Myocyte (in vitro differentiated cells): ENCODE results near the gene TNNT2. TPM values are rescaled to one million over a fixed set of nuclear protein-coding genes. Genes with fewer than 3 reads are reported as not detected.
A peak's percentile ranks its signal among the peaks of the same experiment; 100 is the strongest.

Experiments
- DNase-seq: peaks from one replicate; pipeline ENCODE4 v3.0.0-alpha.2; 2012; ENCODE audit warnings: low read depth
- total RNA-seq: library from RNA; depleted of rRNA; stranded (reverse); fragments of >200 nt; gene quantifications from 2 replicates; pipeline ENCODE4 v1.2.3, GENCODE V29; 2014

TNNT2 gene
- total RNA-seq, 1 donor from 2014 or later = 3,022 TPM

DNA sequence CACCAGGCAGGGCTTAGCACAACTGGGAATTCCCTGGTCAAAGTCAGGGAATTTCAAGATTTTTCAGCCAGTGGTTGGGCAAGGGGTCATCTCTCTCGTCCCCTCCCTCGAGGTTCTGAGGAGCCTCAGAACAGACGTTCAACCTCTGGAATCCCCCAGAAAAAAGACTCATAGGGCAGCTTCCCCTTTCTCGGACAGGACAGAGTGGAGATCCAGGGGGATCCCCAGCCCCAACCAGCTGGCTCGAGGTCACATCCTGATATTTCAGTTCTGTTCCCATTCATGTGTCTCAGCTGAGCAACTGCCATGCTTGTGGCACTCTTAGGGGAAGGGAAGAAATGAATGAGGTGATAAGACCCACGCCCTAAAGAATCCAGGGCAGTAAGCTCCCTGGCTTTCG is 26.6 kb upstream of the TNNT2 start:
- DNase-seq = peak; percentile 54

DNA sequence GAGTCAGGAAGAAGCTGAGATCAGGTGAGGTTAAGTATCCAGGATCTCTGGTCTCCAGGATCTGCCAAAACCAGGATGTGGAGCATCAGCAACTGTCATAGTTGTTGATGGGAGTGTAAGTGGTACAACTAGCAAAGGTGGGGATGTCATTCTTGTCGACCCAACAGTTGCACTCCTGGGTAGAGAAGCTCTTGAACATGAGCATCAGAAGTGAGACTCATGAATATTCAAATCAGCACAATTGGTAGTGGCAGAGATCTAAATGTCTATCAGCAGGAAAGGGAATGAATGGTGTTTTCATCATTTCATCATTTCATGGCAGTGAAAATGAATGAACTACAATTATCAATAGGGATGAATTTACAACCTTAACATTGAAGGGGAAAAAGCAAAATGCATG is 25.9 kb upstream of the TNNT2 start:
- DNase-seq = peak; percentile 38

DNA sequence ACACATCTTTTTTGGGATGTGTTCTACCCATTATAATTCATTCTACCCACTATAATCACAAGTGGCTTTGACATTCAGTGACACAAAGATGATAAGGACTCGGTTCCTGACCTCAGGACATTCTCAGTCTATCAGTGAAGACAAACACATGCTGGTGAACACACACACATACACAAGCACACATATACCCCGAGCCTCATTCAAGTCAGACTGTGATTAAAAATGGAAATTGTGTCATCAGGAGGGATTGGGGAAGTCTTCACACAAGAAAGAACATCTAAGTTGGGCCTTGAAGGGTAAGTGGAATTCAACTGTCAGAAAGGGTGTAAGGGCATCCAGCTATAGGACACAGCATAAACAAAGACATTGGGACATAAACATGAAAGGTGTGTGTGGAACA is 24.2 kb upstream of the TNNT2 start:
- peak; percentile 60 for DNase-seq

DNA sequence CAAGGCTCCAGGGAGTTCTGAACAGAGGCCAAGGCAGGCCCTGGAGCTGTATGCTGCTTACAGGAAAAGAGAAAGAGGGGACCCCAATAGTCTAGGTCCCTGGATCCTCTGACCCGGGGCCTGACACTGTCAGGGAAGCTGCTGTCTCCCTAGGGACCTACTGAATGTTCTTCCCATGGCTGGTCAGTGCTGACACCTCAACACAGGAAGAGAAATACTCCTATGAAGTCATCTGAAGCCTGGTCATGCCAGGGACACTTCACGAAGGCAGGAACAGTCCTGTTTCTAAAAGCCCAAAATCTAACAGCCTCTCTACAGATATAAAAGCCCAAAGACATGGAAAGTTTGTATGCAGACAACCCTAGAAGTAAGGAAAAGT is 23.4 kb upstream of the TNNT2 start:
- DNase-seq = peak; percentile 42

DNA sequence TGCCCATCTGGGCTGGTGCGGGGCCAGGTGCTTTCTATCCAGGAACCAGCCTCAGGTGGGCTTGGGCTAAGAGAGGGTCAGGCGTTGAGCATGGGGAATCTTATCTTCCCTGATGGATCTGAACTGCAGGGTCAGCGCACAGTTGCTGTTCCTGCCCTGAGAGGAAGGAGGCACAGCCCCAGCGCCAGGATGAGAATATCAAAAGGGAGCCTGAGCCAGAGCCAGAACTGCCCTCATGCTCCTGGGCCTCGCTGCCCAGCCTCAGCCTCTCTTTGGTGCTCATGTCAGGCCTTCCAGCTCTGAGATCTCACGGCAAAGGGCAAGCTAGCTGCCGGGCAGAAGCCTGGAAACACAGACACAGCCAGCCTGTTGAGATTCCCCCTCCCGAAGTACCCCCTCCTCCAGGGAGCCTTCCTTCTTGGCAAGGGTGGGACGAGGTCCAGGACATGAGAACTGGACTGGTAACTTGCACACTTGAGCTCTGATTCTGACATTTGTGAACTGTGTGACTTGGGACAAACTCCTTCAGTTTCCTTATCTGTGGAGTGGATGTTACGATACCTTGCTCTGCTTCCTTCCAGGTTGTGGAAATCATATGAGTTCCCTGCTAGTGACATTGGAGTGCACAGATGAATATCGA is 22.9 kb upstream of the TNNT2 start:
- peak; percentile 24 for DNase-seq

DNA sequence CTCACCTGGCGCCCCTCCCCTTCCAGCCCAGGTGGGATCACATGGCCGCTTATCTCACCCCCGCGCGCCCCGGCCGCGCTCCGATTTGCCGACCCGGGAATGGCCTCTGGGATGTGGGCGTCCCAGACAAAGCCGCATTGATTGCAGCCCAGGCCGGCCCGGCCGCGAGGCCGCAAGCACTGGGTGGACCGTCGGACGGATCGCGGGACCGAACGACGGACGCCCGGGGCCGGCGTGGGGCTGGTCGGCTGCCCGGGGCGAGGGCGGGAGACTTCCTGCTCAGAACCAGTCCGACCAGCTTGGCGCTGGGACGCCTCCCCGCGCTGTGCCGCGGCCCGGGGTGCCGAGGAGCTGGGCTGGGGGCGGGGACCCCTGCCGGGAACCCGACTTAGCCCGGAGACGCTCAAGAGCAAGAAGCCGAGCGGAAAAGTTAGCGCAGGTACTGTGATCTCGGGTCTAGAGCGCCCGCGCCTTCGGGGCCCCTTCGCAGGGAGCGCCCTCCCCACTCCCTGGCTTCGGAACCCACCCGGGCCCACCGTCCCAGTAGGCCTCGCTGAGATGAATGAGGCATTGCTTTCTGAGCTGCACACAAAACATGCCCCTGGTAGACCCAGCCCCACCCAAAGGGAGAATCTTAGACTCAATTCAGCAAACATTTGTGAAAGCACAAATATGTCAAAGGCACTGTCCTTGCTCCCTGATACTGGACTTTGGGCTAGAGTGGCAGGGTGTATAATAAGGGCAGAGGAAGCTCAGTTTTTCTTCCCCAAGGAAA is 22.1 kb upstream of the TNNT2 start:
- DNase-seq = no peak

DNA sequence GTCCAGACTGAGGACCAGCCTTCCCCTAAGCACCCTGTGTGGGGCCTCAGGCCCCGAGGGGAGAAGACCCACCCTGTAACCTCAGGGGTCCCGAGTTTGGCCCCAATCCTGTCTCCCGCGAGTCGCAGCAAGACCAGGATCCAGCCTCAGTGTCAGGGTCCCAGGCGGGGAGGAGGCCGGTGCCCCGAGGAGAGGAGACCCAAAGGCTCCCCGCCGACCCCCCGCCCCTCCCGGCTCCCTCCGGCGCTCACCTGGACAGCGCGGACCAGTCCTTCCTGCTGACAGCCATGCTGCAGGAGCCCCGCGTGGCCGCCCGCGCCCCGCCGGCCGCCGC is 21.5 kb upstream of the TNNT2 start, which contains the start of gene LAD1:
TSS of gene LAD1 (minus strand) at position 307 of the 334 bp plus-strand sequence. CDS start at position 289, 18 bp downstream.
- DNase-seq = no peak

DNA sequence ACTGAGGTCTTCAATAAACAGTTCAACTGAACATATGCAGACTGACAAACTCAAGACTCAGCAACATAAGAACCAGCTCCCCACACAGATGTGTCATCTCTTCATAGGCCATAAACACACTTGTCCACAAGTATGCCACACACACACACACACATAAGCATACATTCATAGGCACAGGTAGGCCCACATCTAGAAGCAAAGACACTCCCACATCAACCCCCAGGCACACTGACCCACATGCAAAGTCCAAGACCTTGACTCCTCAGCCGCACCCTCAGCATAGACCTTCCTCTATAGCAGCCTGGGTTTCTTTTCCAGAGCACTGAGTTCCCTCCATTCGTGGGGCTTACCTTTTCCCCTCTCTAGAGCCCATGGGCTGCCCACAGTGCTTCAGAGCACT is 20.2 kb upstream of the TNNT2 start:
- DNase-seq = no peak

DNA sequence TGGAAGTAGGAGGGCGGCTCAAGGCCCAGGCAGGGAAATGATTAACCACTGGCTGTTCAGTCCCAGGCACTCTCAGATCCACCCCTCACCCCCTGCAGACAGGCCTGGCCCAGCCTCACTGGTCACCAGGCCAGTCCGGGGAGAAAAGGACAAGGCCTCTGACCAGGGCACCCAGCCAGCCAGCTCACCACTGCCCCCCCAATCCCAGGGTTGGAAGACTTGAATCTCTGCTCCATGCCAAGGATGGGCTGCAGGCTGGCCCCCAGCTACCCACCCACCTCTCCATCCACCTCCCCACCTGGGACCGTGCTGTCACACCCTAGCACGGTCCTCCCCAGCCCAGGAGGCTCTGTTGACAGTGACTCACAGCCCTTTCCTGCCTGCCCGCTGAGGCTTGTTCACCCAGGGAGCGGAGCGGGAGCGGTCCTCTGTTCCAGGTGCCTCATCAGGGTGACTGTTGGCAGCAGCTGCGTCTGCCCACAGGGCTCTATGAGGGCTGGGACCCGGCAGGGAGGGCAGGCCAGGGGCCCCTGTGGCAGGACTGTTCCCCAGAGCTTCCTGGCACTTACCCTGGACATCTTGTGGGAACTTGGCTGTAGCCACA is 19.5 kb upstream of the TNNT2 start:
- DNase-seq = peak; percentile 98

DNA sequence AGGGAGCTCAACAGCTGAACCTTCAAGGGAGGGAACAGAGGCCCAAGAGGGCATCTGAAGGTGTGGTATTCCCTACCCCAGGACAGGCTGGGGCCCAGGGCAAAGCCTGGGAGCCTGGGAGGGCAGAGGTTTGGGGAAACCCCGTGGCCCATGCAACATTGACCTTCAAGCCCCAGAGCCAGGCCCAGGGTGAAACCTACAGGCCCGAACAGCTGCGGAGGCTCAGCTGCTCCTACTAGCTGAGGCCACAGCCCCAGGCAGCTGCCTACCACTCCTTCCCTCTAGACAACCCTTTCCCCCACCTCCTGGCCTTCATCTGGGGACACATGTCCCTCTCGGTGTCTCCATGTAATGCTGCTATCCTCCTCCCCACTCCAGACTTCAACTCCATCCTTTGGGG is 18.5 kb upstream of the TNNT2 start:
- peak; percentile 97 for DNase-seq

DNA sequence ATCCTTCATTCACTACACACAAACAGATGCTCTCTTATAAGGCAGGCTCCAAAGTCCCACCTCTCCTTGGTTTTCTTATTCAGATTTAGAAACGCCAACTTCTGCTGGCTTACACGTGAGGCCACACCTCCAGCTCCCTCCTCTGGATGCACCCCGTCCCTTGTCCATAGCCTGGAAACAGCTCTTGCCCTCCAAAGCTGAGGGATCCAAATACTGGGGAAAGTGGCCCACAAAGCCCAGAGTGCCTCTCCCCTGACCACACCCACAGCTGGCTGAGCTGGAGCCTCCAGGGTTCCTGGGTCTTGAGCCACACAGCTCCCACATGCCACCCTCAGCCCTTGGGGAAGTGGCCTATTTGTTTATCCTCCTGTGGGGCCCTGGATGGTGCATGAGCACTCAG is 17.1 kb upstream of the TNNT2 start:
- DNase-seq = peak; percentile 82

DNA sequence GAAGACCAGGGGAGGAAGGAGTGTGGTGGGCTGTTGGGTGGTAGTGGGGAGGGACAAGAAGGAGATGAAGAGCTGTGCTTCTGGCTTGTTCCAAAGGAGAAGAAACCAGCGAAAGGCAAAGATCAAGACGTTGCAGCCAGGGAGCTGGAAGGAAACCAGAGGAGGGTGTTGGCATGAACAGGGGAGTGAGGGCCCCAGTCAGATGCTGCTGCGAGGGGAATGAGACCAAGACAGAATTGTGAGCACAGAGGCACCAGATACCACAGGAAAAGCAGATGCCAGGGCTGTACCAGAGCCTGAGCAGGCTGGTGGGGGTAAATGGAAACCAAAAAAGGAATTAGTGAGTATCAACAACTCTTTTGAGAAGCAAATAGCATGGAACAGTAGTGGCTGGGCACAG is 15.6 kb upstream of the TNNT2 start:
- DNase-seq = peak; percentile 32

DNA sequence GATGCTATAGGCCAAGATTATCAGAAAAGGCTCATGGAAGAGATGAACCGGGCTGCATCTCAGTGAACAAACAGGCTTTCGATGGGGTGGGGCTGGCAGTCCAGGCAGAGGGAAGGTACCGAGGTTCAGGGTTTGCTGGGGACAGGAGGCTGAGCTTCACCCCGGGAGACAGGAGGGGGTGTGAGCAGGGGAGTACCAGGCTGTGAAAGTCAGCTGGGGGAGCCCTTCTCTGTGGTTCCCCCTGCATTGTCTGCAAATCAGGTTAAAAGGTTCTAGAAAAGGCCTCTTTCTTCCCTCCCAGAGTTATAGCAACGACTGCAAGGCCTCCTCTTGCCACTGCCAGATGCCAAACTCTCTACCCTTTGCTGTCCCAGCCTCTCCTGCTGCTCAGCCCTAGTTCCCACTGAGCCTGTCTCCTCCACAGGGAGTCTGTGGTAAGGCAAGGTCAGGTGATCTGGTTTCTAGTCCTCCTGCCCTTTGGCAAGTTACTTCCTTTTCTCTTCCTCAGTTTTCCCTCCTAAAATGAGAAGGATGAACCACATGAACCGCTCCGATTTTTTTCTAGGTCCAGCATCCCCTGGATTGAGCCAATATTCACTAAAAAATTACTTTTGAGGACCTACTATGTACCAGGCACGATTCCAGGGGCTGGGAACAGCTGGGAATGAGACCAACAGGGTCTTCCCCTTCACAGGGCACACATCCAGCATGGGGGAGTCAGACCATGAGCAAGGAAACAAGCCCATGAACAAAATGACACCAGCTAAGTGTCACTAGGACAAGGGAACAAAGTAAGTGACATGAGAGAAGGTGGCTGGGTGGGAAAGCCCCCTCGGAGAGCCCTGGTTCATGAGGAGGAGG is 14.4 kb upstream of the TNNT2 start:
- DNase-seq = peak; percentile 75

DNA sequence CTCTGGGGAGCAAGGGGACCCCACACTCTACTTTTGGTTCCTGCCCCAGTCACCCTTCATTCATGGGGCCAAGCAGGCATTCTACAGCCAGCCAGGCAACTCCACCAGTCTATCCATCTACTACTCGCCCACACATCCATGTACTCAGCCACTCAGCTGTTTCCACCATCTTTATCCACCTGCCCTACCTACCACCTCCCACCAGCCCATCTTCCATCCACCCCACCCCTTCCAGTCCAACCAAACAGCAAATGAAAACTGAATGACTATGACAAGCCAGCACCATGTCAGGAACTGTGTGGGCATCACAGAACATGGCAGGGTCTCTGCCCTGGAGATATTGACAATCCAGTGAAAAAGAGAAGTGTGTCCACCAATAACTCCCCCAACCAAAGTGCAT is 13.7 kb upstream of the TNNT2 start:
- no peak for DNase-seq

DNA sequence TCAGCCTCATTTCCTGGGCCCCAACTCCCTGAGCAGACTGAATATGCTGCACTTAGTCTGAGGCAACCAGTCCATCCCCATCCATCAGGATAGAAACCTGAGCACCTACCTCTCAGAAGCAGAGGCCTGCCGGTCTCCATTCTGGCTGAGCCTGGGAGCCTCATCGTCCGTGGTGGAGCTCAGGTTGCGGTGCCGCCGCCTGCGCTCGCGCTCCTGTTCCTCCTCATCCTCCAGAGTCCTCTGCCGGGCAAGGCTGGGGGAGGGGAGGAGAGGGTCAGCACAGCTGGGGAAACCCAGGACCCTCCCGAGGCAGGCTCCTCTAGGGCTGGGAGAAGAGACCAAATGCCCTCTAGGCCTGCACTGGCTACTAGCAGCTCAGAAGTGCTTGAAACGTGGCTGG is 11.6 kb upstream of the TNNT2 start:
- no peak for DNase-seq

DNA sequence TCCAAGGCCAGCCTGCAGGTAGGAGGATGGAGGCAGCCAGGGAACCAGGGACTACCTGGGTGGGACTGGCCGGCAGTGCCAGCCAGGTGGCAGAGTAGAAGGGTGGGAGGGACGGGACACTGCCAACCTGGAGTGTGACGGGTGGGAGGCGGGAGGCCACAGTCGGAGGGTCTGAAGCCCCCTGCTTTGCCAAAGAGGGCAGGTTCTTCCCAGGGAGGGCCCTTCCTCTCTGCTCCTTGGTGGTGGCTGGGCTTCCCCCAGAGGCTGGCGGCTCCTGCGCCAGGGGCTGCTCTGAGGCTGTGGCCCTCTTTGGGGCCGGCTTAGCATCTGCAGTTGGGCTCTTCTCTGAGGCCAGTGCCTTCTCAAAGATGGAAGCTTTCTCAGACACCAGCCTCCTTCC is 8.7 kb upstream of the TNNT2 start:
- DNase-seq = no peak

DNA sequence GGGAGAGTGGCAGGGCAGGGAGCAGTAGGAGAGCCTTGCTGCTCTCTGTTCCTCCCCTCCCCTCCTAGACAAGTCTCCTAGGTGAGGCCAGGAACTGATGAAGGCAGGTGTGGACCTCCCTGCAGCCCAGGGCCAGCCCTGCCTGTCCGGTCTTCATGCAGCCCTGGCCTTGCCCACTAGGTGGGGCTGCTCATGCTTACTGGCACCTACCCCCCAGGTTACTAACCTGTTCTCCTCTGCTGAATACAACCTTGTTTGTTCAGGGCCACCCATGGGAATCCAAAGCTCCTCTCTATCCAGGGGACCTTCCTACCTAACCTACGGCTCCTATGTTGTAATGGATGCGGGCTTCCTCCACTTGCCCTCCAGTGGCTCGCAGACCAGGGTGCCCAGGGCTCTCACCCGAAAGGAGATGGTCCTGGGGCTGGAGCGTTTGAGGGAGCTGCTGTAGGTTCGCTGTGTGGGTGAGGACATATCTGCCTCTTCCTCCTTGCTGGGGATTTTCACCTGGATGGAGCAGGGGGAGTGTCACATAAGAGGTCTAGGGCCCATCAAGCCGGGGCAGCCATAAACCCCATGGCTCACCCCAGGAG is 7.9 kb upstream of the TNNT2 start:
- DNase-seq = peak; percentile 59

DNA sequence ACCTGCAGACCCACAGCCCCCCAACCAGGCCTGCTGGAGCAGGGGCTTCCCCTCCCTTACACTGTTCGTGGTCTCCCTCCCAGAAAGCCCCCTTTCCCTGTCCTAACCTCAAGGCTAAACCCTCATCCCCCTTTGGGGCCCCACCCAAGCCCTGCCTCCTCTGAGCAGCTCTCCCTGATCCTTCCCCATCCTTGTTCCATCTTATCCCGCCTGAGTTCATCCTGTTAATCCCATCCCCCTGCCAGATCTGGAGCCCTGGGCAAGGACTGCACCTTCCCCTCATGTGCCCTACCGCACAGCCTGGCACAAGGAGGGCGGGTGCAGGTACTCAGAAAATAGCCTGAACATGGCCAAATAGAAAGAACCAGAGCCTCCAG is 6.9 kb upstream of the TNNT2 start:
- no peak for DNase-seq

DNA sequence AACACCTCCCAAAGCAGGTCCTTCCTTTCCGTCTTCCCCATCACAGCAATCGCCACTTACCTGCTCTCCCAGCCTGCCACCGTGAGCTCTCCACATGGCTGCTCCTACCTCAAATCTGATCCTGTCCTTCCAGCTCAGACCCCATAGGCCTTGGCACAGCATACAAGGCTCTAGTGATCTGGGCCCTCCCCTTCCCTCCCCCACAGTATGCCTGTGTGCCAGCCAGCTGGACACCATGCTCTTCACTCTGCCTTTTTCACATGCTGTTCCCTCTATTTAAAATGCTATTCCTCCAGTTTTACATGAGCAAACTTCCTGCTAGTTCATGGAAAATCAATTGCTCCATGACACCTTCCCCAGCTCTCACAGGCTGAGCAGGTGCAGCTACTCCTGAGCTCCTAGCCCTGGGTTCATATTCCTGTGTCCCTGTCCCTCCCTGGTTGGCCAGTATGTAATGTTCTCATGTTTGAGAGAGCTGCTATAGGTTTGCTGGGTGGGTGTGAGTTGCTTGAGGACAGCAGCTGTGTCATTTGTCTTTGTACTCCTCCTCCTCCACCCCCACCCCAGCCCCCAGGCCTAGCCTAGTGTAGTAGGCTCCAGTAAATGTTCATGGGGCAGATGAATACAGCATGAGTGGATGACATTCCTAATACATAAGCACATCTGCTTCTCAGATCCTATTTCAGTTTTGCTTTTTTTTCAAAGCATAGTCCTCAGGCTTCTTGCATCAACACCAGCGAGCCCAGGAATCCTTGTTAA is 6.3 kb upstream of the TNNT2 start:
- peak; percentile 97 for DNase-seq

DNA sequence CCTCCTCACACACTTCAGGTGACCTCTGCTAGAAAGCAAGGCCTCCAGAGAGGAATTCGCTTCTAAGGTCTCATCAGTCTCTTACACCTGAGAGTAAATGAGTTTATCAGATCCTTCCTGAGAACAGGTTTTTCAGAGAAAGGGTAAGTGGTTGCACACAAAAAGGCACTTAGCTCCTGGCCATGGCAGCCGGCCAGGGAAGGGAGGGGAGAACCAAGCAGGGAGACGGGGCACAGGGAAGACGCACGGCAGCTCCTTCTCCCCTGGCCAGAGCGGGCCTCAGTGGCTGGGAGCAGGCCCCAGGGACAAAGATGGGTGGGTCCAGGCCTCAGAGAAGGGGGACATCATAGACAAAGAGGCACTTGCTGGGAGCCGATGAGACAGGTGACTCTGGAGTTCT is 3.6 kb upstream of the TNNT2 start:
- no peak for DNase-seq
